NCI-H1105 treated with DMSO at 0.1 percent for 48 hours (cell line): ENCODE results near the gene ASXL1.

Experiments
- DNase-seq: peaks from one replicate; lab custom pipeline; 2025; lab: John Stamatoyannopoulos, UW

ASXL1 gene

GRCh38 chr20:32440758-32441078 lies 82.6 kb downstream of the ASXL1 start:
- no peak for DNase-seq

GRCh38 chr20:32441638-32442037 lies 83.5 kb downstream of the ASXL1 start:
- no peak for DNase-seq

GRCh38 chr20:32442630-32443373 lies 84.7 kb downstream of the ASXL1 start:
- no peak for DNase-seq

GRCh38 chr20:32443386-32443974 lies 85.3 kb downstream of the ASXL1 start:
- no peak for DNase-seq

- no peak for DNase-seq
Measured at GRCh38 chr20:32444474-32445220, 86.5 kb downstream of the ASXL1 start.

GRCh38 chr20:32445539-32446273 lies 87.6 kb downstream of the ASXL1 start:
- DNase-seq: no peak

GRCh38 chr20:32446301-32447100 lies 88.4 kb downstream of the ASXL1 start:
- DNase-seq: no peak

GRCh38 chr20:32447136-32448027 lies 89.3 kb downstream of the ASXL1 start:
- no peak for DNase-seq

- no peak for DNase-seq
Measured at GRCh38 chr20:32448306-32449056, 90.3 kb downstream of the ASXL1 start.

- DNase-seq: no peak
Measured at GRCh38 chr20:32449057-32449889, 91.1 kb downstream of the ASXL1 start.

GRCh38 chr20:32449890-32450401 lies 91.8 kb downstream of the ASXL1 start:
- no peak for DNase-seq

- DNase-seq: no peak
Measured at GRCh38 chr20:32450484-32451061, 92.4 kb downstream of the ASXL1 start.

GRCh38 chr20:32451340-32451681 lies 93.2 kb downstream of the ASXL1 start:
- DNase-seq: no peak

- no peak for DNase-seq
Measured at GRCh38 chr20:32451682-32452461, 93.7 kb downstream of the ASXL1 start.

GRCh38 chr20:32452776-32453466 lies 94.8 kb downstream of the ASXL1 start:
- DNase-seq: no peak

GRCh38 chr20:32453467-32454163 lies 95.5 kb downstream of the ASXL1 start:
- DNase-seq: no peak
